GM12878 (cell line): ENCODE results near the gene FAIM. TPM values are rescaled to one million over a fixed set of nuclear protein-coding genes. Genes with fewer than 3 reads are reported as not detected.

Source experiments
- ATAC-seq: fragments of 200-7000 bp; cut with Tn5 transposase; 3 replicates; pipeline ENCODE4 v1.9.1; 2020; ENCODE audit warnings: mild to moderate bottlenecking, moderate library complexity
- BruUV-seq: library from RNA; stranded (reverse); fragments of 400-500 nt; replicated peaks from 2 replicates; lab custom pipeline; 2021; lab: Mats Ljungman, UMichigan
- CTCF ChIA-PET: fragments of 300-600 bp; sonication (Branson Sonifier 250); formaldehyde crosslinking; extraction: SDS; loops from one replicate; lab custom pipeline; 2021; ENCODE audit warnings: inconsistent platforms; lab: Yijun Ruan, JAX
- POLR2A ChIA-PET: fragments of 350-600 bp; formaldehyde crosslinking; extraction: SDS; loops from one replicate; lab custom pipeline; 2021; ENCODE audit warnings: inconsistent platforms; lab: Charles Lee
- RAD21 ChIA-PET: fragments of 300-600 bp; sonication (Branson Sonifier 250); formaldehyde crosslinking; loops from one replicate; lab custom pipeline; 2023; ENCODE audit warnings: antibody characterized with exemption; ENCODE audit not compliant: unreplicated experiment; lab: Charles Lee
- SMC1A ChIA-PET: fragments of 300-600 bp; sonication (Branson Sonifier 250); formaldehyde crosslinking; loops from one replicate; lab custom pipeline; 2023; ENCODE audit not compliant: unreplicated experiment, uncharacterized antibody; lab: Charles Lee
- DNase-seq: peaks from one replicate; pipeline ENCODE4 v3.0.0-alpha.2; 2011; ENCODE audit warnings: low read depth, low spot score
- FAIRE-seq: peaks from 3 replicates; lab custom pipeline; 2011; peaks lifted over from hg19 to GRCh38; lab: Jason Lieb, UNC
- H2AFZ ChIP-seq: 2 replicates; pipeline ENCODE4 v1.6.0; 2011; ENCODE audit warnings: low read depth, low read length, control low read depth; ENCODE audit not compliant: control insufficient read depth
- H3K27ac ChIP-seq: 2 replicates; pipeline ENCODE4 v1.5.1; 2011; ENCODE audit warnings: control low read depth; ENCODE audit not compliant: control insufficient read depth, insufficient read depth
- H3K27me3 ChIP-seq, 2 experiments: replicated peaks in 1 of 2; 2 replicates each; pipeline versions ENCODE4 v1.6.0 to v1.6.1; 2011; ENCODE audit warnings: low read length in 1 of 2; ENCODE audit not compliant: control insufficient read depth in 2 of 2, insufficient read depth in 2 of 2
- H3K36me3 ChIP-seq, 2 experiments: 2 replicates each; pipeline ENCODE4 v1.5.1; 2011; ENCODE audit warnings: low read length in 1 of 2; ENCODE audit not compliant: control insufficient read depth in 2 of 2, insufficient read depth in 2 of 2
- H3K4me1 ChIP-seq: 2 replicates; pipeline ENCODE4 v1.6.1; 2011; ENCODE audit warnings: mild to moderate bottlenecking, low read length, moderate library complexity, mixed read lengths; ENCODE audit not compliant: control insufficient read depth, insufficient read depth
- H3K4me2 ChIP-seq: 2 replicates; pipeline ENCODE4 v1.6.0; 2011; ENCODE audit warnings: control low read depth; ENCODE audit not compliant: control insufficient read depth, insufficient read depth
- H3K4me3 ChIP-seq: fragments of 200-600 bp; sonication (generic); 2 replicates; pipeline ENCODE4 v1.5.1; 2016
- H3K79me2 ChIP-seq: 2 replicates; pipeline ENCODE4 v1.6.0; 2011; ENCODE audit warnings: low read length; ENCODE audit not compliant: control insufficient read depth, insufficient read depth
- H3K9ac ChIP-seq: 2 replicates; pipeline ENCODE4 v1.8.0; 2011; ENCODE audit warnings: low read length, control low read depth, mixed read lengths; ENCODE audit not compliant: control insufficient read depth, insufficient read depth
- H3K9me3 ChIP-seq: replicated peaks from 3 replicates; pipeline ENCODE4 v1.5.1; 2011; ENCODE audit warnings: mild to moderate bottlenecking, low read length; ENCODE audit not compliant: control insufficient read depth, insufficient read depth
- H4K20me1 ChIP-seq: 2 replicates; pipeline ENCODE4 v1.6.0; 2011; ENCODE audit not compliant: control insufficient read depth, insufficient read depth
- BRCA1 ChIP-seq: IDR thresholded peaks from 2 replicates; pipeline ENCODE4 v1.6.1; 2011; ENCODE audit warnings: low read depth, low read length, improper control_type of control experiment
- DPF2 ChIP-seq: fragments of 450-650 bp; IDR thresholded peaks from 2 replicates; pipeline ENCODE4 v1.6.1; 2017; ENCODE audit warnings: mild to moderate bottlenecking
- SIX5 ChIP-seq: IDR thresholded peaks from 2 replicates; pipeline ENCODE4 v1.6.1; 2011; ENCODE audit warnings: mild to moderate bottlenecking, low read depth, low read length, moderate library complexity; ENCODE audit not compliant: severe bottlenecking
- WGBS: methylation state at CpG from one replicate; pipeline ENCODE4 v1.1.6; 2016; ENCODE audit warnings: low lambda C conversion rate; ENCODE audit not compliant: insufficient replicate concordance, insufficient coverage; ENCODE audit errors: missing lambda C conversion rate; 5-methylcytosine and 5-hydroxymethylcytosine counted together
- in situ Hi-C: fragments of 300-500 bp; cut with MboI; formaldehyde crosslinking; loops from 9 replicates; pipeline ENCODE4 v1.14.3; 2018; ENCODE audit warnings: mixed read lengths
- intact Hi-C: fragments of 100-400 bp; cut with micrococcal nuclease; formaldehyde crosslinking; loops from one replicate; pipeline ENCODE4 v1.14.2; 2022; ENCODE audit not compliant: unreplicated experiment
- polyA plus RNA-seq, 11 experiments: library from polyadenylated mRNA; depleted of rRNA in 4 of 11; unstranded in 6 of 11; stranded (reverse) in 5 of 11; fragments of >200 nt; fragmentation: Nextera tagmentation in 4 of 11; fragmentation: Illumina TruSeq in 1 of 11; extraction: Ambion mirVana in 4 of 11; extraction: Trizol in 1 of 11; gene quantifications; 1 replicate in 1 of 11; 2 replicates in 10 of 11; pipeline versions ENCODE4 v1.2.1 to v1.2.3, GENCODE V29; 2011 to 2016; ENCODE audit warnings: inconsistent platforms in 2 of 11, missing spikeins in 2 of 11, low read depth in 1 of 11
- total RNA-seq, 4 experiments: library from RNA; depleted of rRNA in 3 of 4; stranded (reverse); fragments of >200 nt in 3 of 4; fragmentation: Illumina TruSeq in 1 of 4; extraction: Trizol in 1 of 4; gene quantifications; 2 replicates each; pipeline versions ENCODE4 v1.2.1 to v1.2.3, GENCODE V29; 2013 to 2021
- TF ChIP-seq, protein P1 (sequence below): fragments of 450-650 bp; IDR thresholded peaks from 2 replicates; pipeline ENCODE4 v1.6.1; 2017; ENCODE audit warnings: mild to moderate bottlenecking

Gene FAIM
- total and polyA plus RNA-seq, 10 of the 15 experiments (the other 5 are each of a cell fraction or from before 2014, with no cell fraction given): 9.3 to 34.0 (median 23.5) TPM

DNA sequence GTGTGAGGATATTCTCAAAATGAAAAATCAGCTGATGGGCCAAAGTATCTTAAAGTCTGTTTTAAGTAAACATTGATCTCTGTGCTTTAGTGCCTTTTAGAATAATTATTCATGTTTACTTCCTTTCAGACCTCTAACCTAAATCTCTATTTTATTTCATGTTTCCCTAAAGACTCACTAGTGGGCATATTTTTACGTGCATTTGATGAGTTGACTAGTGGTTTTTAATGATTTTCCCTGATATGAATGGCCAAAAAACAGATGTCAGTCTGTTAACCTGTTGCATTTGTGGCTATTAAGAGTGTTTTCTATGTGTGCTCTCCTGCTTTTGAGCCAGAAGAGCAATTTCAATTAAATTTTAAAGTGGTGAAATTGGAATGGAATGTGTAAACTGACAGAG is 6.9 kb downstream of the FAIM start:
- TF ChIP-seq, protein P1, sequence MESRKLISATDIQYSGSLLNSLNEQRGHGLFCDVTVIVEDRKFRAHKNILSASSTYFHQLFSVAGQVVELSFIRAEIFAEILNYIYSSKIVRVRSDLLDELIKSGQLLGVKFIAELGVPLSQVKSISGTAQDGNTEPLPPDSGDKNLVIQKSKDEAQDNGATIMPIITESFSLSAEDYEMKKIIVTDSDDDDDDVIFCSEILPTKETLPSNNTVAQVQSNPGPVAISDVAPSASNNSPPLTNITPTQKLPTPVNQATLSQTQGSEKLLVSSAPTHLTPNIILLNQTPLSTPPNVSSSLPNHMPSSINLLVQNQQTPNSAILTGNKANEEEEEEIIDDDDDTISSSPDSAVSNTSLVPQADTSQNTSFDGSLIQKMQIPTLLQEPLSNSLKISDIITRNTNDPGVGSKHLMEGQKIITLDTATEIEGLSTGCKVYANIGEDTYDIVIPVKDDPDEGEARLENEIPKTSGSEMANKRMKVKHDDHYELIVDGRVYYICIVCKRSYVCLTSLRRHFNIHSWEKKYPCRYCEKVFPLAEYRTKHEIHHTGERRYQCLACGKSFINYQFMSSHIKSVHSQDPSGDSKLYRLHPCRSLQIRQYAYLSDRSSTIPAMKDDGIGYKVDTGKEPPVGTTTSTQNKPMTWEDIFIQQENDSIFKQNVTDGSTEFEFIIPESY: no peak
- TF ChIP-seq DPF2 (no peak), BRCA1 (no peak)
- BruUV-seq: no TSS peak
- no peaks in the 10 kb centered on the region for H4K20me1 ChIP-seq
- no peak for DNase-seq
- no peaks in the 10 kb centered on the region for H3K9me3 ChIP-seq
- CTCF ChIA-PET: interaction anchor here (0.9 to 1.6 kb wide), 3 partner anchors 10 to 308 kb away, joined by 3 to 5 read pairs (median 4); partner anchors contain the start of gene CEP70
- H2AFZ ChIP-seq: no peak overlapping the region
- RAD21 ChIA-PET: no interaction called here
- WGBS: 96% methylated on average over 1 of the region's 1 CpG
- H3K4me3 ChIP-seq: no peak overlapping the region
- no peak overlapping the region for H3K9ac ChIP-seq
- H3K27me3 ChIP-seq: no peaks in the 10 kb centered on the region
- intact Hi-C loops: no loop called here
- ATAC-seq: no peak
- in situ Hi-C loops: no loop called here
- no peaks in the 10 kb centered on the region for H3K4me1 ChIP-seq
- H3K36me3 ChIP-seq: no peaks in the 10 kb centered on the region
- FAIRE-seq: no peak
- POLR2A ChIA-PET: no interaction called here
- SMC1A ChIA-PET: interaction anchor here (1.1 kb wide), 1 partner anchor 83 kb away, joined by 3 read pairs; no protein-coding TSS in a partner anchor
- H3K79me2 ChIP-seq: no peaks in the 10 kb centered on the region
- H3K27ac ChIP-seq: no peak overlapping the region
- H3K4me2 ChIP-seq: no peak overlapping the region

DNA sequence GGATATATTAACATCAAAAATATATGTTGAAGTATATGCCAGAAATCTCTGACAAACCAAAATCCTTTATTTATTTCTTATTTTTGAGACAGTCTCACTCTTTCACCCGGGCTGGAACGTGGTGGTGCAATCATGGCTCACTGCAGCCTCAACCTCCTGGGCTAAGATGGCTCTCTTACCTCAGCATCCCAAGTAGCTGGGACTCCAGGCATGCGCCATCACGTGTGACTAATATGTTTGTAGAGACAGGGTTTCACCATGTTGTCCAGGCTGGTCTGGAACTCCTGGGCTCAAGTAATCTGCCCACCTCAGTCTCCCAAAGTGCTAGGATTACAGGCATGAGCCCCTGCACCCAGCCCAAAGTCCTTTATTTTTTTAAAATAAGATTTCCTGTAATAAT is 11.9 kb downstream of the FAIM start:
- POLR2A ChIA-PET: no interaction called here
- no peaks in the 10 kb centered on the region for H3K9me3 ChIP-seq
- CTCF ChIA-PET: no interaction called here
- BruUV-seq: no TSS peak
- H3K27ac ChIP-seq: no peak overlapping the region
- TF ChIP-seq SIX5: no peak
- RAD21 ChIA-PET: no interaction called here
- H3K4me3 ChIP-seq: no peak overlapping the region
- no peaks in the 10 kb centered on the region for H3K79me2 ChIP-seq
- H3K27me3 ChIP-seq: no peaks in the 10 kb centered on the region
- SMC1A ChIA-PET: interaction anchor here (0.8 kb wide), 1 partner anchor 25 kb away, joined by 3 read pairs; no protein-coding TSS in a partner anchor
- DNase-seq (no peak), ATAC-seq (no peak), FAIRE-seq (no peak)
- intact Hi-C loops: no loop called here
- no peaks in the 10 kb centered on the region for H3K4me1 ChIP-seq
- H3K9ac ChIP-seq: no peak overlapping the region
- H3K36me3 ChIP-seq: no peaks in the 10 kb centered on the region
- H2AFZ ChIP-seq: no peak overlapping the region
- H3K4me2 ChIP-seq: no peak overlapping the region
- H4K20me1 ChIP-seq: no peaks in the 10 kb centered on the region
- in situ Hi-C loops: no loop called here
- 66% methylated on average over 4 of the region's 4 CpGs for WGBS
